Left renal cortex interstitium (tissue), 4 donors: ENCODE results near the gene TTC39C. TPM values are rescaled to one million over a fixed set of nuclear protein-coding genes. Genes with fewer than 3 reads are reported as not detected.
A peak's percentile ranks its signal among the peaks of the same experiment; 100 is the strongest.

Experiments used
- DNase-seq, 4 donors: peaks; one replicate each; pipeline ENCODE4 v3.0.0-alpha.2; 2013; ENCODE audit warnings: low read depth in 4 of 4, low spot score in 2 of 4, missing footprints in 1 of 4
- polyA plus RNA-seq, 4 donors: library from polyadenylated mRNA; unstranded; fragments of 120-200 nt; gene quantifications; one replicate each; pipeline ENCODE4 v1.2.1, GENCODE V29; 2013; ENCODE audit not compliant: insufficient read length in 4 of 4

TTC39C gene
- polyA plus RNA-seq: 10 to 100 TPM in 1 of 4 donors, 1 to 10 TPM in 3; 7.5 to 11.0 (median 8.3) TPM

- DNase-seq: peak in 1 of 4 donors; percentile 52
Measured at GRCh38 chr18:24014062-24014985, at the start of gene TTC39C. Gene TTC39C, plus strand, starts transcription at chr18:24014754. Its CDS starts 118 bp downstream, at chr18:24014872.

GRCh38 chr18:23966909-23967308 lies 47.6 kb upstream of the TTC39C start:
- DNase-seq: no peak

- no peak for DNase-seq
Measured at GRCh38 chr18:23967321-23968089, 47.0 kb upstream of the TTC39C start.

- DNase-seq: no peak
Measured at GRCh38 chr18:23968638-23969604, 45.6 kb upstream of the TTC39C start.

GRCh38 chr18:23969664-23970063 lies 44.9 kb upstream of the TTC39C start:
- DNase-seq: no peak

- DNase-seq: no peak
Measured at GRCh38 chr18:23970161-23971096, 44.1 kb upstream of the TTC39C start.

GRCh38 chr18:23971097-23971440 lies 43.5 kb upstream of the TTC39C start:
- no peak for DNase-seq

- no peak for DNase-seq
Measured at GRCh38 chr18:23971666-23972230, 42.8 kb upstream of the TTC39C start.

- DNase-seq: no peak
Measured at GRCh38 chr18:23972453-23972852, 42.1 kb upstream of the TTC39C start.

GRCh38 chr18:23977103-23977502 lies 37.5 kb upstream of the TTC39C start:
- DNase-seq: no peak

GRCh38 chr18:23977719-23978483 lies 36.7 kb upstream of the TTC39C start:
- DNase-seq: no peak

GRCh38 chr18:23981369-23981980 lies 33.1 kb upstream of the TTC39C start:
- no peak for DNase-seq

GRCh38 chr18:23982155-23983079 lies 32.1 kb upstream of the TTC39C start:
- DNase-seq: no peak

- no peak for DNase-seq
Measured at GRCh38 chr18:23983112-23983511, 31.4 kb upstream of the TTC39C start.

- DNase-seq: no peak
Measured at GRCh38 chr18:23986600-23987359, 27.8 kb upstream of the TTC39C start.
